ENCODE results near the gene BCL2L11.

DNA sequence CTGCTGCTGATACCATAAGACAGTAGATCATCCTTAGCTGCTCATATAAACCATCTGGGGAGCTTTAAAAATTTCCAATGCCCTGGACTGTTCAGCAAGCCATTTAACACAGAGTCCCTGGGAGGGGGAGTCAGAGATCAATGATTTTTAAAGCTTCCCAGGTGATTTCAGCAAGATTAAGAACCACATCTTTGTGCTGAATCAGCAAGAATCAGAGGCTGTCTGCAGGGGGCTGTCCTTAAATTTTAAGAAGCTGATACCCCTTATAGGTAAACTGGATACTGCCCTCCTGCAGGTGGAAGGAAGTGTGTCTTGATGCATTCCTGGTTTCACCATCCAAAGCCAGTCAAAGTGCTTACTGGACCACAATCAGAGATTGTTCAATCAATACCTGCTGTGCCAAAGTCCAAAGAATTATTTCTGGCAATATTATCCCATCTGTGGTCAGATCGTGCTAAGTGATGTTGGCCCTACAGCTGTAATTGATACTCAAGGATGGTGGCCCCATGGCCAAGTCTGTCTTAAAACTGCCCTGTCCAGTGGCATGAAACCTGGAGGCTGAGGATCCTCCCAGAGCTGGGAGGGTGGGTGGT is 72.2 kb downstream of the BCL2L11 start:
- TF ChIP-seq, protein P1, sequence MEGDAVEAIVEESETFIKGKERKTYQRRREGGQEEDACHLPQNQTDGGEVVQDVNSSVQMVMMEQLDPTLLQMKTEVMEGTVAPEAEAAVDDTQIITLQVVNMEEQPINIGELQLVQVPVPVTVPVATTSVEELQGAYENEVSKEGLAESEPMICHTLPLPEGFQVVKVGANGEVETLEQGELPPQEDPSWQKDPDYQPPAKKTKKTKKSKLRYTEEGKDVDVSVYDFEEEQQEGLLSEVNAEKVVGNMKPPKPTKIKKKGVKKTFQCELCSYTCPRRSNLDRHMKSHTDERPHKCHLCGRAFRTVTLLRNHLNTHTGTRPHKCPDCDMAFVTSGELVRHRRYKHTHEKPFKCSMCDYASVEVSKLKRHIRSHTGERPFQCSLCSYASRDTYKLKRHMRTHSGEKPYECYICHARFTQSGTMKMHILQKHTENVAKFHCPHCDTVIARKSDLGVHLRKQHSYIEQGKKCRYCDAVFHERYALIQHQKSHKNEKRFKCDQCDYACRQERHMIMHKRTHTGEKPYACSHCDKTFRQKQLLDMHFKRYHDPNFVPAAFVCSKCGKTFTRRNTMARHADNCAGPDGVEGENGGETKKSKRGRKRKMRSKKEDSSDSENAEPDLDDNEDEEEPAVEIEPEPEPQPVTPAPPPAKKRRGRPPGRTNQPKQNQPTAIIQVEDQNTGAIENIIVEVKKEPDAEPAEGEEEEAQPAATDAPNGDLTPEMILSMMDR (IDR thresholded peaks at IDR 0.05; ENCODE audit: extremely low read depth in 1 of 2, insufficient read depth in 1 of 2, low read depth in 1 of 2, low read length in 2 of 2), result no peak
- TF ChIP-seq POLR2A (IDR thresholded peaks at IDR 0.05; ENCODE audit: low read depth, low read length) (no peak), POLR2AphosphoS5 (IDR thresholded peaks at IDR 0.05; ENCODE audit: insufficient read depth, low read depth, low read length) (no peak), EZH2 (IDR thresholded peaks at IDR 0.05; ENCODE audit: borderline replicate concordance, low read depth, low read length, severe bottlenecking) (no peak), FOS (IDR thresholded peaks at IDR 0.05; ENCODE audit: borderline replicate concordance, insufficient read depth, low read length) (no peak), MYC (IDR thresholded peaks at IDR 0.05; ENCODE audit: low read depth, low read length) (no peak), GATA2 (IDR thresholded peaks at IDR 0.05; ENCODE audit: insufficient read depth, insufficient read length, low read depth, low read length) (no peak)
- TF ChIP-seq, protein P2, sequence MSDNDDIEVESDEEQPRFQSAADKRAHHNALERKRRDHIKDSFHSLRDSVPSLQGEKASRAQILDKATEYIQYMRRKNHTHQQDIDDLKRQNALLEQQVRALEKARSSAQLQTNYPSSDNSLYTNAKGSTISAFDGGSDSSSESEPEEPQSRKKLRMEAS (IDR thresholded peaks at IDR 0.05; ENCODE audit: insufficient read depth, insufficient read length), result no peak
